Epithelial cell of proximal tubule (primary cell): ENCODE measurements around the gene FAM118B. TPM values are rescaled to one million over a fixed set of nuclear protein-coding genes. Genes with fewer than 3 reads are reported as not detected.

Experiments used
- DNase-seq: peaks from one replicate; pipeline ENCODE4 v3.0.0-alpha.2; 2011; ENCODE audit warnings: low read depth
- H3K4me3 ChIP-seq: 2 replicates; pipeline ENCODE4 v1.5.1; 2011; ENCODE audit warnings: low read depth, mild to moderate bottlenecking, low read length
- total RNA-seq: library from RNA; depleted of rRNA; stranded (reverse); fragments of >200 nt; gene quantifications from 2 replicates; pipeline ENCODE4 v1.2.3, GENCODE V29; 2015
- TF ChIP-seq, protein P1 (sequence below): conservative IDR thresholded peaks from 2 replicates; pipeline ENCODE4 v1.5.1; 2012; ENCODE audit warnings: low read depth, mild to moderate bottlenecking, low read length

FAM118B gene
- total RNA-seq, 1 donor from 2014 or later: 26.0 TPM

DNA sequence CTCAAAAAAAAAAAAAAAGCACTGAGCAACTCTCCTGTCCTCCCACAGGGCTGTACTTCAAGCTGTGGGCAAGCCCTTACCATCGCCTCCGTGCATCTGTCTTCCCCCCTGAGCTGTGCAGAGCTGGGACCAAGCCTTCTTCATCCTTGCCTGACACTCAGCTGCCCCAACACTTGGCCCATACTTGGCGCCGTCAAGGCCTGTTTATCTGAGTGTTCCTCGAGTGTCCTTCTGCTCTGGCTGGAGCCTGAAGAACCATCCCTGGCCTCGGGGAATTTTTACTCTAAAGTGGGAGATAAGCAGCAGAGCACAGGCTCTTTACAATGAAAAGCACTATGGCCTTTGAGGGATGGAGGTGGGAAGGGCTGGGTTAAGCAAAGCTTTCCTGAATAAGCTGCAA is 69.7 kb downstream of the FAM118B start:
- no peak for DNase-seq
- TF ChIP-seq, protein P1, sequence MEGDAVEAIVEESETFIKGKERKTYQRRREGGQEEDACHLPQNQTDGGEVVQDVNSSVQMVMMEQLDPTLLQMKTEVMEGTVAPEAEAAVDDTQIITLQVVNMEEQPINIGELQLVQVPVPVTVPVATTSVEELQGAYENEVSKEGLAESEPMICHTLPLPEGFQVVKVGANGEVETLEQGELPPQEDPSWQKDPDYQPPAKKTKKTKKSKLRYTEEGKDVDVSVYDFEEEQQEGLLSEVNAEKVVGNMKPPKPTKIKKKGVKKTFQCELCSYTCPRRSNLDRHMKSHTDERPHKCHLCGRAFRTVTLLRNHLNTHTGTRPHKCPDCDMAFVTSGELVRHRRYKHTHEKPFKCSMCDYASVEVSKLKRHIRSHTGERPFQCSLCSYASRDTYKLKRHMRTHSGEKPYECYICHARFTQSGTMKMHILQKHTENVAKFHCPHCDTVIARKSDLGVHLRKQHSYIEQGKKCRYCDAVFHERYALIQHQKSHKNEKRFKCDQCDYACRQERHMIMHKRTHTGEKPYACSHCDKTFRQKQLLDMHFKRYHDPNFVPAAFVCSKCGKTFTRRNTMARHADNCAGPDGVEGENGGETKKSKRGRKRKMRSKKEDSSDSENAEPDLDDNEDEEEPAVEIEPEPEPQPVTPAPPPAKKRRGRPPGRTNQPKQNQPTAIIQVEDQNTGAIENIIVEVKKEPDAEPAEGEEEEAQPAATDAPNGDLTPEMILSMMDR: no peak
- no peak overlapping the region for H3K4me3 ChIP-seq

DNA sequence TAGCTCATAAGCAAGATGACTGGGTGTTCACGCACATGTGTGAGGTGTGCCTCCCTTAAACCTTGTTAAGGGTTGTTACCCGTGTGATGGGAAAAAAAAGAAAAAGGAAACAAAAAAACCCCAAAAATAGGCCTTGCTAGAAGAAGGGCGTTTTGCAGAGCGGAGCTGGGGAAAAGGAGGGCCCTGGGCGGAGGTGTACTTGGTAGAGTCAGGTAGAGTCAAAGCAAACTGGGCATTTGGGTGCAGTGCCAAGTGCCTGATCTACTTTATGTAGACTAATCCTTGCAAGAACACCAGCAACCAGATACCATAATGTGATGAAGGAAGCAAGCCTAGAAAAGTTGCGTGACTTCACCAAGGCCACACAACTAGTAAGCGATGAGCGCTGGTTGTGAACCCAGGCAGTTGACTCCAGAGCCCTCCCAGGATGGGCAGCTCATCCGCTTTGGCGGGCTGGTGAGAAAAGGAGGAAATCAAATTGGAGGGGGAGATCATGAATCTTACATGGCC is 70.1 kb downstream of the FAM118B start:
- TF ChIP-seq, protein P1: no peak
- H3K4me3 ChIP-seq: no peak overlapping the region

DNA sequence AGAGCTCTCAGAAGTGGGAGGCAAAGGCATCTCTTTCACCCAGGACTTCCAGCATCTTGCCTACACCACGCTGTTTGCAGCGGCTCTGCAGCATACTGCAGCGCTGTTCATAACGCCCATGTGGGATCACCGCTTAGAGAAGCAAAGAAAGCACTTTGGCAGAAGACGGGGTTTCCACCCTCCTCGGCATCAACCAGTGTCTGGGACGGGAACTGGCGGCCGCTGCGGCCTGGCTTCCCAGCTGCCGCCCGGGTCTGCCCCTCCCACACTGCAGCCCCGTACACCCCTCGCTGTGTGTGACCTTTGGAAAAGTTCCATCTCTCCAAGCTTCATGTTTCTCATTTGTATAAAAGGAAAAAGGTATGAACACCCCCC is 70.8 kb downstream of the FAM118B start:
- H3K4me3 ChIP-seq: peak overlapping the region; percentile 75
- DNase-seq: no peak
- TF ChIP-seq, protein P1: no peak

More for the DNA sequence above, 70.1 kb downstream of the FAM118B start:
- no peak for DNase-seq

DNA sequence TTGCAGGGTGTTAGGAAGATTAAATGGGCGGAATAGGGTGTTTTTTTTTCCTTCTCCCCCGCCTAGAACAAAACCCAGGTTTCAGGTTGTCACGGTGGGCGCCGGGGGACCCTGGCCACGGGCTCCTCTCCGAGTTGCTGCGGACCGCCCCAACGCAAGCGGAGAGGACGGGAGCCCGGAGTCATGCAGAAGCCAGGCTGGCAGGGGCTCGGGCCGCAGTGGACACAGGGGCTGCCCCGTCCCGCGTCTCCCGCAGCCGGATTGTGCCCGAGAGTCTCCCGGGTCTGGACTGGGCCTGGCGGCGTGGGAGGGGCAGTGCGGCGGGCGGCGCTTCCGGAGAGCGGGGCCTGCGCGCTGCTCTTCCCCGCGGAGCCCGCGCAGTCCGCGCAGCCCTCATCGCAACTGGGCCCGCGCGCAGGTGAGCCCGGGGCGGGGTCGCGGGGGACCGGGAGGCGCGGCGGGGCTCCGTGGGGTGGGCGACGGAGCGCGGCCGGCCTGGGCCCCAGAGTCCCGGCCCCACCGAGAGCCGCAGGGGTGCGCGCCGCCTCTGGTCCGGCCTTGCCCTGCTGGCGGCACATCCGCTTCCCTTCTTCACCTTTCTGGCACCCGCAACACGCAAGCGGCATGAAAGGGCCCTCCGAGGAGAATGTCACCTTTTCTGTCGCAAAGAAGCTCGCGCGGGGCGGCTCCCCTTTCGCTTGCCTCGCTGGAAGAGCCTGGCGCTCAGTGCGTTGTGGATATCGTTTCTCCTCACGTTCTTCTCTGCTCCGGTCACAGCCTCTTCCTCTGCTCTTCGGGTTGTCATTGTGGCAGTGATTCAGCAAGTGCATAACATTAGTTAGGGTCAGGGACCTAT is 71.4 kb downstream of the FAM118B start, which contains the start of gene TIRAP:
Gene TIRAP, plus strand, starts transcription at position 358 of the 856 bp plus-strand sequence. CDS start 7,802 bp downstream, outside the sequence.
- no peak for DNase-seq
- H3K4me3 ChIP-seq: peak within 1 kb of the TSS; percentile 75

DNA sequence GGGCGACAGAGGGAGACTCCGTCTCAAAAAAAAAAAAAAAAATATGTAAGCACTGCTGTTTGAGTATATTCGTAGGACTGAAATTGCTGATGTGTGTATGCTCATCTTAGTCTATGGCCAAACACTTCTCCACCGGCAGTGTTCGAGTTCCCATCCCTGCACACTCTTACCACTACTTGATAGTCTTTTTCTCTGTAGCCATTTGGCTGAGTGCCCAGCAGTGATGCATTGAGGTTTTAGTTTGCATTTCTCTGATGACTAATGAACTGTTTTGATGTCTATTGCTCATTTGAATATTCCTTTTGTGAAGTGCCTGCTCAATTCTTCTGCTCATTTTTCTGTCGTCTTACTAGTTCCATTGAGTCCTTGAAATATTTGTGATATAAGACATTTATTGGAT is 73.2 kb downstream of the FAM118B start:
- H3K4me3 ChIP-seq: no peak overlapping the region
- TF ChIP-seq, protein P1: no peak

More for the DNA sequence above, 71.4 kb downstream of the FAM118B start, which contains the start of gene TIRAP:
- TF ChIP-seq, protein P1: no peak

DNA sequence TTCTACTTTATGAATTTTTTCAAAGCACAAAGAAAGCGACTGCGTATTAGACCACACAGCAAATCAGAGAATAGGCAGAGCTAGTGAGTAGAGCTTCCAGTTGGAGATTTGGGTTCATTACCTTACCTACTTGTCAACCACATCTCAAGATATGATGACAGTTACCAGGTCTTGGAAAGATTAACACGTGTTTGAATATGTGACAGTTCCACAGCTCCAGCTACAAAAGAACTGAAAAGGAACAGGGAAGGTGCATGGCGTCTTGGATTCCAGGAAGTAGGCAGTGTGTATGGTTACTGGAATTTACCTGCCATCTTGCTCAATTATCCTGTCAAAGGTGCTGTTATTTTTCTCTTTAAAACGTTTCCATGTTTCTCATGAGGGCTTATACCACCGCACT is 76.7 kb downstream of the FAM118B start:
- no peak for DNase-seq
- TF ChIP-seq, protein P1: no peak
- H3K4me3 ChIP-seq: no peak overlapping the region

More for the DNA sequence above, 73.2 kb downstream of the FAM118B start:
- DNase-seq: peak; percentile 67

DNA sequence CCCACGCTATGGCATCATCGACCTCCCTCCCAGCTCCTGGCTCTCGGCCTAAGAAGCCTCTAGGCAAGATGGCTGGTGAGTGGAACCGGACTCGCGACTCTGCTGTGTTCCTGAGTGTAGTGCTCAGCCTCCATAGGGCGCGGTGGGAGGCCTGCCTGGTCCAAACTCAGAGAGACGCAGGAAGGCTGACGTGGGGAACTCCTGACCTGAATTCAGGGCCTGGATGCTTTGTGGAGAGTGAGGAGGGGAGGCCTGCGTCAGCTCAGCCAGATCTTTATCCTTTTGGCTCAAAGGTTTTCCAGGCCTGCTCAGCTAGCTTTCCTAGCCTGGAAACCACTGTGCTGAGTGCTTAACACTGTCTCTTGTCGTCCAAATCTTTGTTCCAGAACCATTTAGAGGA is 79.3 kb downstream of the FAM118B start:
- TF ChIP-seq, protein P1: no peak
- no peak for DNase-seq

More for the DNA sequence above, 79.3 kb downstream of the FAM118B start:
- H3K4me3 ChIP-seq: no peak overlapping the region
